ENCODE data around the gene YIPF5. TPM values are rescaled to one million over a fixed set of nuclear protein-coding genes. Genes with fewer than 3 reads are reported as not detected.

YIPF5 gene
- total RNA-seq, 6 donors from 2014 or later, result 9.4 to 45.2 (median 30.9) TPM

DNA sequence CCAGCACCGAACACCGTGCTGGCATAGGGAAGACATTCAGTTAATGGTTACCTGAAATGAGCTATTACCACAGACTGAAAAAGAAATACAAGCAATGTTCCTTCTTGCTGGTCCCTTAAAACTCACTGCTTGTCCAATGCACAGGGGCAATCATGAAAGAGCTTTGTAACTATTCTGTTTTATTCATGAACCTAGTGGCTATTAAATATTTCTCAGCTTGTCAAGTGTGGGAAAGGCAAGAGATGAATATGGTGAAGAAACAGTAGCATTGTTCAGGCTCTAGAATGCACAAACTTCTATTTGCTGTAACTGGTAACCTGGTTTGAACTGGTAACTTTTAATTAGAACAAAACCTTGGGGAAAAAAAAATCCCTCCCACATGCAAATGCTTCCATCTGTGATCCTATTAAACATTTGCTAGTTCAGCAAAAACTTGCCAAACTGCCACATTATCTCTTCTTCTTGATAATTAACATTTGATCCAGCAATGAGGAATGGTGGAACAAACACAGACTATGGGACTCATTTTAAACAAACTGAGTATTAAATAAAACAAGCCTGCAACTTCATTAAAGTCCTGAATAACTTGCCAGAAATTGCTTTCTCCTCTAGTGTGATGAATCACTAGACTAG, 36.1 kb downstream of the YIPF5 start:
- Histone ChIP-seq H3K4me3 (no peak overlapping the region), H3K9me3 (no peaks in the 10 kb centered on the region), H3K27ac (no peak overlapping the region), H3K36me3 (no peaks in the 10 kb centered on the region), H3K4me1 (no peaks in the 10 kb centered on the region), H3K27me3 (no peaks in the 10 kb centered on the region)
- TF ChIP-seq, protein P1, sequence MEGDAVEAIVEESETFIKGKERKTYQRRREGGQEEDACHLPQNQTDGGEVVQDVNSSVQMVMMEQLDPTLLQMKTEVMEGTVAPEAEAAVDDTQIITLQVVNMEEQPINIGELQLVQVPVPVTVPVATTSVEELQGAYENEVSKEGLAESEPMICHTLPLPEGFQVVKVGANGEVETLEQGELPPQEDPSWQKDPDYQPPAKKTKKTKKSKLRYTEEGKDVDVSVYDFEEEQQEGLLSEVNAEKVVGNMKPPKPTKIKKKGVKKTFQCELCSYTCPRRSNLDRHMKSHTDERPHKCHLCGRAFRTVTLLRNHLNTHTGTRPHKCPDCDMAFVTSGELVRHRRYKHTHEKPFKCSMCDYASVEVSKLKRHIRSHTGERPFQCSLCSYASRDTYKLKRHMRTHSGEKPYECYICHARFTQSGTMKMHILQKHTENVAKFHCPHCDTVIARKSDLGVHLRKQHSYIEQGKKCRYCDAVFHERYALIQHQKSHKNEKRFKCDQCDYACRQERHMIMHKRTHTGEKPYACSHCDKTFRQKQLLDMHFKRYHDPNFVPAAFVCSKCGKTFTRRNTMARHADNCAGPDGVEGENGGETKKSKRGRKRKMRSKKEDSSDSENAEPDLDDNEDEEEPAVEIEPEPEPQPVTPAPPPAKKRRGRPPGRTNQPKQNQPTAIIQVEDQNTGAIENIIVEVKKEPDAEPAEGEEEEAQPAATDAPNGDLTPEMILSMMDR (IDR thresholded peaks at IDR 0.05), result no peak
- no peak for TF ChIP-seq POLR2A (IDR thresholded peaks at IDR 0.05)
- TF ChIP-seq EP300 (IDR thresholded peaks at IDR 0.05), result no peak
- TF ChIP-seq POLR2AphosphoS5 (IDR thresholded peaks at IDR 0.05), result no peak
- ATAC-seq (ENCODE audit: low FRiP score in 2 of 2) (no peak), DNase-seq (no peak)
- WGBS, 2 donors, result 87 to 94% methylated on average over 2 of the region's 2 CpGs

DNA sequence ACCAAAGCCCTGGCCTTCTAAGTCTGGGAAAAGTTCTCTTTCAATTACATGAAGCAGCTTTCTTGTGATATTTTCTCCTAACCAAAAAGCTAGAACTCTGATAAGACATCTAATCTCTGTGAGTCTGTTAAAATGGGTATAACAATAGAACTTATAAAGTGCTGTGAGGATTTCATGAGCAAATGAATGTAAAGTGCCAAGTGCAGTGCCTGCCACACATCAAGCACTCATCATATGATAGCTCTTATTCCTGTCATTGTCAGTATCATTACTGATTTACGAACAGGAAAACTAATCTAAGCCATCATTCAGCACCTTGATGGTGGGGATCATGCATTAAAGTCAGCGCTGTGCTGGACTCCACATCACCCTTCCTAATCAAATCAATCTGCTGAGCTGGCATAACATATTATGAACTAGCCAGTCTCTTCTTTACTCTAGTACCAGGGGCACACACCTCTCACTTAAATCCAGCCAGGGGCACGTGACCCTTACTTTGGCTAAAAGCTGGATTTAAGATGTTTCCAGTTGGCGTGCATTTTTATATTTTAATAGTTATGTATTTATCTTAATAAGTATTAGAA, 37.3 kb downstream of the YIPF5 start:
- 93 to 97% methylated on average over 4 of the region's 4 CpGs for WGBS, 2 donors
- Histone ChIP-seq H3K27me3 (no peaks in the 10 kb centered on the region), H3K27ac (no peak overlapping the region), H3K4me1 (no peaks in the 10 kb centered on the region), H3K36me3 (no peaks in the 10 kb centered on the region), H3K4me3 (no peak overlapping the region), H3K9me3 (no peaks in the 10 kb centered on the region)
- TF ChIP-seq POLR2AphosphoS5 (IDR thresholded peaks at IDR 0.05) (no peak), POLR2A (IDR thresholded peaks at IDR 0.05) (no peak), EP300 (IDR thresholded peaks at IDR 0.05) (no peak)
- TF ChIP-seq, protein P1 (IDR thresholded peaks at IDR 0.05), result no peak
- ATAC-seq (ENCODE audit: low FRiP score in 2 of 2) (no peak), DNase-seq (no peak)

DNA sequence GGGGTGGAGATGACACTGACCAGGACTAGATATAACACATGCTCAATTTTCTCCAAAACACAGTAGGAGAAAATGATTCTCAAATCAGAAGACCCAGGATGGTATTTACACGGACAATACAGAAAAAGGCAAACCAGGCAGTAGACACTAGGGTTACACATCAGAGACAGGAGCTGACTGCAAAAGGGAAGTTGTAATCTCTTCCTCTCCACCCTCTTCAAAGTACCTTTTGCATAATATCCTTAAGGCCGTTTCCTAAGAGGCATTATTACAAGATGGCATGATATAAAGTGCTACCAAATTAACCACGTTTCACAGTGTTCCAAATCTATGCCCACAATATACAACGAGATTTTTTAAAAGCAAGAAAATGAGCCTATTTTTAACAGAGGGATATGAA, 39.2 kb downstream of the YIPF5 start:
- 53 to 71% methylated on average over 4 of the region's 4 CpGs for WGBS, 2 donors
- Histone ChIP-seq H3K27ac (no peak overlapping the region), H3K4me1 (no peaks in the 10 kb centered on the region), H3K36me3 (no peaks in the 10 kb centered on the region), H3K4me3 (no peak overlapping the region), H3K27me3 (no peaks in the 10 kb centered on the region), H3K9me3 (no peaks in the 10 kb centered on the region)
- TF ChIP-seq, protein P1 (IDR thresholded peaks at IDR 0.05), result no peak
- TF ChIP-seq EP300 (IDR thresholded peaks at IDR 0.05), result no peak
- TF ChIP-seq POLR2AphosphoS5 (IDR thresholded peaks at IDR 0.05), result no peak
- no peak for TF ChIP-seq POLR2A (IDR thresholded peaks at IDR 0.05)
- DNase-seq (no peak), ATAC-seq (ENCODE audit: low FRiP score in 2 of 2) (no peak)

DNA sequence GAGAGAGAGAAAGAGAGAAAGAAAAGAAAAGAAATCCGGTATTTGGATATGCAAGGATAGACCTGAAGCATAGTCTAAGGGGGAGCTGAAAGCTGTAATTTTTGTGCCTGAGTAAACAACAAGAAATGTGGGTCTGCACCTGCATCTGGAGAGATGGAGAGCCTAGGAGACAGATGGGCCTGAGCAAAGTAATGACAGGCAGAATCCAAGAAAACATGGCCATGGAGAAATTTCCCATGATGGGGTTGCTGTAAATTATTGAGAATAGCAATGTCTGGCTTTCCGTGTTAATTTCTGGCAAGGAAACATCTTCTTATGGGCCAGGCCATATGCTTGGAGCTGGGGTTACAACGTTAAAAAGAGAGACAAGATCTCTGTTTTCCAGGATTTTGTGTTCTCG, 40.2 kb downstream of the YIPF5 start:
- ATAC-seq (ENCODE audit: low FRiP score in 2 of 2) (no peak), DNase-seq (no peak)
- TF ChIP-seq EP300 (IDR thresholded peaks at IDR 0.05) (no peak), POLR2AphosphoS5 (IDR thresholded peaks at IDR 0.05) (no peak), POLR2A (IDR thresholded peaks at IDR 0.05) (no peak)
- TF ChIP-seq, protein P1 (IDR thresholded peaks at IDR 0.05), result no peak
- no peaks in the 10 kb centered on the region for H3K27me3 ChIP-seq
- H3K9me3 ChIP-seq, result no peaks in the 10 kb centered on the region
- H3K4me1 ChIP-seq, result peaks cover 0 to 3% (median 0%) of the 10 kb centered on the region in 4 donors
- 91% methylated on average over 4 of the region's 4 CpGs for WGBS, 2 donors
- H3K4me3 ChIP-seq, result no peak overlapping the region
- H3K27ac ChIP-seq, result no peak overlapping the region
- H3K36me3 ChIP-seq, result no peaks in the 10 kb centered on the region

DNA sequence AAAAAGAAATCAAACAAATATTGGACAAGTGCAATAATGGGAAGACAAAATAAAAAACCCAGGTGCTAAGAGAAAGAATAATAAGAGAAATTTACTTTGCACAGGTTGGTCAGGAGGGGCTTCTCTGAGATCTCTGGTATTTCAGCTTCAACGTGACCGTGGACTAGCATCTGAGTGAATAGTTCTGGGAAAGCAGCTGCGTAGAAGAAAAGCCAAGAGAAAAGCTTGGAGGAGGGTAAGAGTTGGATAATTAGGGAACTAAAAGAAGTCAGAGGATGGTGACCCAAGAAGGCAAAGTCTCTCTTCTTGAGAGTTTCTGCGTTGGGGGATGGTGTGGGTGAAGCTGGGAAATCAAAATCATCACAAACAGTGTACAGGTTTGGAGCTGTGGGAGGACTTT, 41.6 kb downstream of the YIPF5 start:
- H3K27me3 ChIP-seq, result no peaks in the 10 kb centered on the region
- DNase-seq (no peak), ATAC-seq (ENCODE audit: low FRiP score in 2 of 2) (no peak)
- 89 to 90% methylated on average over 4 of the region's 4 CpGs for WGBS, 2 donors
- no peak for TF ChIP-seq POLR2AphosphoS5 (IDR thresholded peaks at IDR 0.05)
- H3K4me3 ChIP-seq, result no peak overlapping the region
- H3K27ac ChIP-seq, result no peak overlapping the region
- H3K4me1 ChIP-seq, result peaks cover 0 to 3% (median 0%) of the 10 kb centered on the region in 4 donors
- no peaks in the 10 kb centered on the region for H3K36me3 ChIP-seq
- no peaks in the 10 kb centered on the region for H3K9me3 ChIP-seq

Data from upper lobe of left lung (tissue), 6 donors.